ENCODE results near the gene LEAP2. TPM values are rescaled to one million over a fixed set of nuclear protein-coding genes. Genes with fewer than 3 reads are reported as not detected.

LEAP2 gene
- total and polyA plus RNA-seq, 10 of the 15 experiments (the other 5 are each of a cell fraction or from before 2014, with no cell fraction given) = 1.9 to 8.8 (median 2.3) TPM

DNA sequence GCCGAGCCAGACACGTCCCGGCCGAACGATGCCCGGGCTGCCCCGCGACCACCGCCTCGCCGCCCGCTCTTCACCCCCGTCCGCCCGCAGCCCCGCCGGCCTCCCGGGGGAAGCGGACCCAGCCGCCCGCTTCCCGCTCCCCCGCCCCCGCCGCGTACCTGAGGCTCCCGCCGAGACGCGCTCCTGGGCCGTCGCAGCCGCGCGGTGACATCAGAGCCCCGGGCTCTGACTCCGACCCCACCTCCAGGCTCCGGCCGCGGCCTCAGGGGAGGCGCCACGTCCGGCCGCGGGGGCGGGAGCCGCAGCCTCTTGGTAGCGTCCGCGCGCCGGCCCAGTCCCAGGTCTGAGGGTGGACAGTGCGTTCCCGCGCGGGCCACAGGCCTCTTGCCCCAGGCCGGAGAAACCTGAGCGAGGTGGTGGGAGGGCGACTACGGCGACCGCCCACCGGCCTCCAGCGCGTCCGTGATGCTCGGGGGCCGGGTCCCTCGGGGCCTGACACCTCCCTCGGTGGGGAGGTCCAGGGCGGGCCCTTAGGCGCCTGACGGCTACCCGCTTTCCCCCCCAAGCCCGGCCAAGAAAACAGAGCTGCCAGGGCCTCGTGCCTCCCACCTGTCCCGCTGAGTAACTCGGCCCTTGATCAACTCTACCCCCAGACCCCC is 42.9 kb upstream of the LEAP2 start, which contains the start of gene SHROOM1 (continued):
- TF ChIP-seq SPI1 (IDR thresholded peaks at IDR 0.05; ENCODE audit: borderline replicate concordance, insufficient read depth, low read depth, low read length) (no peak), SP1 (IDR thresholded peaks at IDR 0.05; ENCODE audit: low read depth, low read length) (peak; percentile 8), TAF1 (IDR thresholded peaks at IDR 0.05; ENCODE audit: borderline replicate concordance, low read depth, low read length) (peak; percentile 26; the same call in 1 of the 2 replicates), KLF5 (IDR thresholded peaks at IDR 0.05; ENCODE audit: partially characterized antibody) (no peak), BACH1 (IDR thresholded peaks at IDR 0.05; ENCODE audit: borderline replicate concordance) (0 out of 2 replicates have a peak, but pooled peaks have one; percentile 6), HDAC6 (IDR thresholded peaks at IDR 0.05; ENCODE audit: unreplicated experiment) (peak; percentile 11), SMC3 (IDR thresholded peaks at IDR 0.05; ENCODE audit: borderline replicate concordance, low read length) (no peak), IKZF1 (conservative IDR thresholded peaks at IDR 0.05) (peak; percentile 89), ZNF274 (IDR thresholded peaks at IDR 0.05; ENCODE audit: insufficient read depth, insufficient read length) (no peak), RELA (IDR thresholded peaks at IDR 0.05; ENCODE audit: borderline replicate concordance, partially characterized antibody) (no peak), TCF12 (IDR thresholded peaks at IDR 0.05; ENCODE audit: low read depth, low read length) (0 out of 2 replicates have a peak, but pooled peaks have one; percentile 3), IKZF2 (IDR thresholded peaks at IDR 0.05) (no peak), IRF4 (IDR thresholded peaks at IDR 0.05; ENCODE audit: low read depth, low read length) (no peak), EZH2 (IDR thresholded peaks at IDR 0.05; ENCODE audit: borderline replicate concordance, control insufficient read depth, low read depth, low read length) (no peak), RUNX3 (IDR thresholded peaks at IDR 0.05; ENCODE audit: low read length) (no peak)
- TF ChIP-seq, protein P1, sequence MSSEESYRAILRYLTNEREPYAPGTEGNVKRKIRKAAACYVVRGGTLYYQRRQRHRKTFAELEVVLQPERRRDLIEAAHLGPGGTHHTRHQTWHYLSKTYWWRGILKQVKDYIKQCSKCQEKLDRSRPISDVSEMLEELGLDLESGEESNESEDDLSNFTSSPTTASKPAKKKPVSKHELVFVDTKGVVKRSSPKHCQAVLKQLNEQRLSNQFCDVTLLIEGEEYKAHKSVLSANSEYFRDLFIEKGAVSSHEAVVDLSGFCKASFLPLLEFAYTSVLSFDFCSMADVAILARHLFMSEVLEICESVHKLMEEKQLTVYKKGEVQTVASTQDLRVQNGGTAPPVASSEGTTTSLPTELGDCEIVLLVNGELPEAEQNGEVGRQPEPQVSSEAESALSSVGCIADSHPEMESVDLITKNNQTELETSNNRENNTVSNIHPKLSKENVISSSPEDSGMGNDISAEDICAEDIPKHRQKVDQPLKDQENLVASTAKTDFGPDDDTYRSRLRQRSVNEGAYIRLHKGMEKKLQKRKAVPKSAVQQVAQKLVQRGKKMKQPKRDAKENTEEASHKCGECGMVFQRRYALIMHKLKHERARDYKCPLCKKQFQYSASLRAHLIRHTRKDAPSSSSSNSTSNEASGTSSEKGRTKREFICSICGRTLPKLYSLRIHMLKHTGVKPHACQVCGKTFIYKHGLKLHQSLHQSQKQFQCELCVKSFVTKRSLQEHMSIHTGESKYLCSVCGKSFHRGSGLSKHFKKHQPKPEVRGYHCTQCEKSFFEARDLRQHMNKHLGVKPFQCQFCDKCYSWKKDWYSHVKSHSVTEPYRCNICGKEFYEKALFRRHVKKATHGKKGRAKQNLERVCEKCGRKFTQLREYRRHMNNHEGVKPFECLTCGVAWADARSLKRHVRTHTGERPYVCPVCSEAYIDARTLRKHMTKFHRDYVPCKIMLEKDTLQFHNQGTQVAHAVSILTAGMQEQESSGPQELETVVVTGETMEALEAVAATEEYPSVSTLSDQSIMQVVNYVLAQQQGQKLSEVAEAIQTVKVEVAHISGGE (CRISPR knock-in tag; IDR thresholded peaks at IDR 0.05) = no peak
- TF ChIP-seq, protein P2, sequence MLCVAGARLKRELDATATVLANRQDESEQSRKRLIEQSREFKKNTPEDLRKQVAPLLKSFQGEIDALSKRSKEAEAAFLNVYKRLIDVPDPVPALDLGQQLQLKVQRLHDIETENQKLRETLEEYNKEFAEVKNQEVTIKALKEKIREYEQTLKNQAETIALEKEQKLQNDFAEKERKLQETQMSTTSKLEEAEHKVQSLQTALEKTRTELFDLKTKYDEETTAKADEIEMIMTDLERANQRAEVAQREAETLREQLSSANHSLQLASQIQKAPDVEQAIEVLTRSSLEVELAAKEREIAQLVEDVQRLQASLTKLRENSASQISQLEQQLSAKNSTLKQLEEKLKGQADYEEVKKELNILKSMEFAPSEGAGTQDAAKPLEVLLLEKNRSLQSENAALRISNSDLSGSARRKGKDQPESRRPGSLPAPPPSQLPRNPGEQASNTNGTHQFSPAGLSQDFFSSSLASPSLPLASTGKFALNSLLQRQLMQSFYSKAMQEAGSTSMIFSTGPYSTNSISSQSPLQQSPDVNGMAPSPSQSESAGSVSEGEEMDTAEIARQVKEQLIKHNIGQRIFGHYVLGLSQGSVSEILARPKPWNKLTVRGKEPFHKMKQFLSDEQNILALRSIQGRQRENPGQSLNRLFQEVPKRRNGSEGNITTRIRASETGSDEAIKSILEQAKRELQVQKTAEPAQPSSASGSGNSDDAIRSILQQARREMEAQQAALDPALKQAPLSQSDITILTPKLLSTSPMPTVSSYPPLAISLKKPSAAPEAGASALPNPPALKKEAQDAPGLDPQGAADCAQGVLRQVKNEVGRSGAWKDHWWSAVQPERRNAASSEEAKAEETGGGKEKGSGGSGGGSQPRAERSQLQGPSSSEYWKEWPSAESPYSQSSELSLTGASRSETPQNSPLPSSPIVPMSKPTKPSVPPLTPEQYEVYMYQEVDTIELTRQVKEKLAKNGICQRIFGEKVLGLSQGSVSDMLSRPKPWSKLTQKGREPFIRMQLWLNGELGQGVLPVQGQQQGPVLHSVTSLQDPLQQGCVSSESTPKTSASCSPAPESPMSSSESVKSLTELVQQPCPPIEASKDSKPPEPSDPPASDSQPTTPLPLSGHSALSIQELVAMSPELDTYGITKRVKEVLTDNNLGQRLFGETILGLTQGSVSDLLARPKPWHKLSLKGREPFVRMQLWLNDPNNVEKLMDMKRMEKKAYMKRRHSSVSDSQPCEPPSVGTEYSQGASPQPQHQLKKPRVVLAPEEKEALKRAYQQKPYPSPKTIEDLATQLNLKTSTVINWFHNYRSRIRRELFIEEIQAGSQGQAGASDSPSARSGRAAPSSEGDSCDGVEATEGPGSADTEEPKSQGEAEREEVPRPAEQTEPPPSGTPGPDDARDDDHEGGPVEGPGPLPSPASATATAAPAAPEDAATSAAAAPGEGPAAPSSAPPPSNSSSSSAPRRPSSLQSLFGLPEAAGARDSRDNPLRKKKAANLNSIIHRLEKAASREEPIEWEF (IDR thresholded peaks at IDR 0.05; ENCODE audit: insufficient replicate concordance, low read depth, low read length) = no peak
- TF ChIP-seq, protein P3, sequence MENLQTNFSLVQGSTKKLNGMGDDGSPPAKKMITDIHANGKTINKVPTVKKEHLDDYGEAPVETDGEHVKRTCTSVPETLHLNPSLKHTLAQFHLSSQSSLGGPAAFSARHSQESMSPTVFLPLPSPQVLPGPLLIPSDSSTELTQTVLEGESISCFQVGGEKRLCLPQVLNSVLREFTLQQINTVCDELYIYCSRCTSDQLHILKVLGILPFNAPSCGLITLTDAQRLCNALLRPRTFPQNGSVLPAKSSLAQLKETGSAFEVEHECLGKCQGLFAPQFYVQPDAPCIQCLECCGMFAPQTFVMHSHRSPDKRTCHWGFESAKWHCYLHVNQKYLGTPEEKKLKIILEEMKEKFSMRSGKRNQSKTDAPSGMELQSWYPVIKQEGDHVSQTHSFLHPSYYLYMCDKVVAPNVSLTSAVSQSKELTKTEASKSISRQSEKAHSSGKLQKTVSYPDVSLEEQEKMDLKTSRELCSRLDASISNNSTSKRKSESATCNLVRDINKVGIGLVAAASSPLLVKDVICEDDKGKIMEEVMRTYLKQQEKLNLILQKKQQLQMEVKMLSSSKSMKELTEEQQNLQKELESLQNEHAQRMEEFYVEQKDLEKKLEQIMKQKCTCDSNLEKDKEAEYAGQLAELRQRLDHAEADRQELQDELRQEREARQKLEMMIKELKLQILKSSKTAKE (IDR thresholded peaks at IDR 0.05; ENCODE audit: low read depth, poor library complexity, severe bottlenecking) = no peak

All from GM12878 (cell line).